B cell (primary cell): Measurements from ENCODE around the gene ADAMTS20. TPM values are rescaled to one million over a fixed set of nuclear protein-coding genes. Genes with fewer than 3 reads are reported as not detected.

Source experiments
- ATAC-seq: fragments of 200-7000 bp; cut with Tn5 transposase; one replicate; pipeline ENCODE4 v1.10.0; 2021; ENCODE audit warnings: low read depth, mild to moderate bottlenecking, moderate number of reproducible peaks, moderate library complexity
- CTCF ChIA-PET: fragments of 350-600 bp; sonication (Branson Sonifier 250); formaldehyde crosslinking; loops from one replicate; lab custom pipeline; 2021; ENCODE audit warnings: antibody characterized with exemption, inconsistent platforms; lab: Charles Lee
- POLR2A ChIA-PET: fragments of 350-600 bp; sonication (Branson Sonifier 250); formaldehyde crosslinking; loops from one replicate; lab custom pipeline; 2021; ENCODE audit warnings: antibody characterized with exemption; lab: Charles Lee
- DNase-seq: peaks from one replicate; pipeline ENCODE4 v3.0.0; 2013
- H2AFZ ChIP-seq: 2 replicates; pipeline ENCODE4 v1.6.1; 2012; ENCODE audit warnings: mild to moderate bottlenecking, low read depth, low read length; ENCODE audit not compliant: insufficient read depth, poor library complexity, severe bottlenecking
- H3K27ac ChIP-seq, 2 donors: 1 replicate in 1 of 2; 2 replicates in 1 of 2; pipeline ENCODE4 v1.5.1; 2012 to 2013; ENCODE audit warnings: low read length in 2 of 2, mild to moderate bottlenecking in 2 of 2, moderate library complexity in 1 of 2
- H3K27me3 ChIP-seq, 4 experiments: fragments of 200-600 bp in 1 of 4; sonication (generic) in 1 of 4; replicated peaks in 1 of 4; 1 replicate in 2 of 4; 2 replicates in 2 of 4; pipeline versions ENCODE4 v1.6.1 to v1.7.0; 2013 to 2016; ENCODE audit warnings: low read length in 3 of 4, mild to moderate bottlenecking in 2 of 4, mixed read lengths in 1 of 4, moderate library complexity in 1 of 4; ENCODE audit not compliant: insufficient read depth in 4 of 4, control insufficient read depth in 3 of 4; ENCODE audit errors: control extremely low read depth in 1 of 4
- H3K36me3 ChIP-seq, 2 experiments: replicated peaks in 1 of 2; 1 replicate in 1 of 2; 2 replicates in 1 of 2; pipeline versions ENCODE4 v1.6.1 to v1.7.1; 2013; ENCODE audit warnings: low read length in 1 of 2; ENCODE audit not compliant: insufficient read depth in 2 of 2, control insufficient read depth in 1 of 2; ENCODE audit errors: control extremely low read depth in 1 of 2, extremely low read depth in 1 of 2
- H3K4me1 ChIP-seq, 2 donors: fragments of 200-600 bp in 1 of 2; sonication (generic) in 1 of 2; 1 replicate in 1 of 2; 2 replicates in 1 of 2; pipeline versions ENCODE4 v1.5.1 to v1.6.1; 2013 to 2017; ENCODE audit warnings: low read length in 2 of 2; ENCODE audit not compliant: control insufficient read depth in 2 of 2, insufficient read depth in 2 of 2
- H3K4me2 ChIP-seq: replicated peaks from 2 replicates; pipeline ENCODE3; 2012; ENCODE audit warnings: mild to moderate bottlenecking, low read depth, low read length; ENCODE audit not compliant: poor library complexity, severe bottlenecking
- H3K4me3 ChIP-seq, 5 experiments: fragments of 200-600 bp in 1 of 5; sonication (generic) in 1 of 5; 1 replicate in 3 of 5; 2 replicates in 2 of 5; pipeline versions ENCODE4 v1.5.1 to v1.7.0; 2011 to 2016; ENCODE audit warnings: low read length in 4 of 5, mild to moderate bottlenecking in 4 of 5, low read depth in 2 of 5, control low read depth in 1 of 5, moderate library complexity in 1 of 5; ENCODE audit not compliant: insufficient read depth in 1 of 5; ENCODE audit errors: control extremely low read depth in 1 of 5, extremely low read depth in 1 of 5
- H3K79me2 ChIP-seq: fragments of 200-600 bp; sonication (generic); one replicate; pipeline ENCODE4 v1.6.0; 2016; ENCODE audit warnings: low read length; ENCODE audit not compliant: control insufficient read depth, insufficient read depth
- H3K9ac ChIP-seq: fragments of 200-600 bp; sonication (generic); 2 replicates; pipeline ENCODE4 v1.6.1; 2017; ENCODE audit warnings: mild to moderate bottlenecking, low read length, moderate library complexity
- H3K9me3 ChIP-seq, 3 donors: one replicate each; pipeline versions ENCODE4 v1.6.1 to v1.7.1; 2013; ENCODE audit warnings: low read length in 2 of 3; ENCODE audit not compliant: control insufficient read depth in 2 of 3, insufficient read depth in 1 of 3; ENCODE audit errors: control extremely low read depth in 1 of 3
- H4K20me1 ChIP-seq: 2 replicates; pipeline ENCODE4 v1.6.0; 2012; ENCODE audit warnings: mild to moderate bottlenecking, low read length; ENCODE audit not compliant: insufficient read depth, control insufficient read depth, poor library complexity, severe bottlenecking
- H3K27ac Mint-ChIP-seq: one replicate; pipeline ENCODE4 v1.8.0; 2021; ENCODE audit warnings: mixed read lengths
- H3K27me3 Mint-ChIP-seq: one replicate; pipeline ENCODE4 v1.8.0; 2021; ENCODE audit warnings: mixed read lengths
- H3K4me1 Mint-ChIP-seq: one replicate; pipeline ENCODE4 v1.8.0; 2021; ENCODE audit warnings: mixed read lengths
- H3K4me3 Mint-ChIP-seq: one replicate; pipeline ENCODE4 v1.8.0; 2021; ENCODE audit warnings: mixed read lengths
- H3K9me3 Mint-ChIP-seq: one replicate; pipeline ENCODE4 v1.8.0; 2022; ENCODE audit warnings: mixed read lengths; ENCODE audit not compliant: insufficient read depth
- EZH2 ChIP-seq: IDR thresholded peaks from 2 replicates; pipeline ENCODE4 v1.6.1; 2012; ENCODE audit warnings: borderline replicate concordance, low read depth, mild to moderate bottlenecking, moderate library complexity, low read length; ENCODE audit not compliant: insufficient read depth, poor library complexity, severe bottlenecking
- WGBS: methylation state at CpG from one replicate; pipeline ENCODE4 v1.1.5; 2013; ENCODE audit warnings: missing lambda C conversion rate; ENCODE audit not compliant: insufficient coverage; 5-methylcytosine and 5-hydroxymethylcytosine counted together
- intact Hi-C: fragments of 100-400 bp; cut with micrococcal nuclease; formaldehyde crosslinking; loops from one replicate; pipeline ENCODE4 v1.10.0; 2022
- polyA plus RNA-seq: library from polyadenylated mRNA; depleted of rRNA; stranded (reverse); fragments of >200 nt; gene quantifications from 2 replicates; pipeline ENCODE4 v1.2.3, GENCODE V29; 2012
- total RNA-seq, 2 donors: library from RNA; stranded (reverse); fragments of 120-200 nt in 1 of 2; gene quantifications; 1 replicate in 1 of 2; 2 replicates in 1 of 2; pipeline versions ENCODE4 v1.2.3 to v1.2.4, GENCODE V29; 2013 to 2022
- TF ChIP-seq, protein P1 (sequence below): fragments of 200-600 bp; IDR thresholded peaks from one replicate; pipeline ENCODE4 v1.8.0; 2022; ENCODE audit warnings: antibody characterized with exemption, mild to moderate bottlenecking

The ADAMTS20 gene
- total and polyA plus RNA-seq, 2 donors (not counting 1 experiment from before 2014, with no cell fraction given) = not detected

DNA sequence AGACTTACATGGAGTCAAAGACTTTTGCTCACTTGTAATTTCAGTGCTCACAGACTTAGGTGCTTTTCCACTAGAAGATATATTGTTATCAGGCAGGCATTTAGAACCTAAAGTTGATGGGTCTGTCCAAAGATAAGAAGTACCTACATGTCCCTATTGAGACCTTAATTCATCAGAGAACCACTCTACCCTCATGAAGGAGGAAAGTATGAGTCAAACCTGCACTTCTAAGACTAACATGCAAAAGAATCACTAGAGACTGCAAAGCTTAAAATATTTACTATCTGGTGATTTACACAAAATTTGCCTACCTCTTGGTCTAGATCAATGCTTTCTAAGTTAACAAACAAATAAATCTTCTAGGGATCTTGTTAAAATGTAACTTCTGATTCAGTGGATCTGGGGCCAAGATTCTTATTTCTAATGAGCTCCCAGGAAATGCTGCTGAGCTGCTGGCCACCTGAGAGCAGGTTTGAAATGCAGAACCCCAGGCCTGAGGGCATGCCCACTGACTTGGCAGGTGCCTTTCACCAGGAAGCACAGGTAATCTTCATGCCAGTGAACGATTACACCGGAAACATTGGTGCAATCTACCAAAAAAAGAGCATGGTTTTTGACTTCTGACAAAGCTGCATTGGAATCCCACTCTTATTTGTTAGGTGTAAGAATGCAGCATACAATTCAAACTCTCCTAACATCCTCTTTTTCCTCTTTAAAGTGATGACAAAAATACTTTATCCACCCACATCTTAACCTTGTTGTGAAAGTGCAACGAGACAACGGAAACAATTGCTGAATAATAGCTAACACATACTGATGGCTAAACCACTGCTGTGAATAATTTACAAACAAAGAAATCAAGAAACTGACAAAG is 214.2 kb downstream of the ADAMTS20 start:
- TF ChIP-seq, protein P1, sequence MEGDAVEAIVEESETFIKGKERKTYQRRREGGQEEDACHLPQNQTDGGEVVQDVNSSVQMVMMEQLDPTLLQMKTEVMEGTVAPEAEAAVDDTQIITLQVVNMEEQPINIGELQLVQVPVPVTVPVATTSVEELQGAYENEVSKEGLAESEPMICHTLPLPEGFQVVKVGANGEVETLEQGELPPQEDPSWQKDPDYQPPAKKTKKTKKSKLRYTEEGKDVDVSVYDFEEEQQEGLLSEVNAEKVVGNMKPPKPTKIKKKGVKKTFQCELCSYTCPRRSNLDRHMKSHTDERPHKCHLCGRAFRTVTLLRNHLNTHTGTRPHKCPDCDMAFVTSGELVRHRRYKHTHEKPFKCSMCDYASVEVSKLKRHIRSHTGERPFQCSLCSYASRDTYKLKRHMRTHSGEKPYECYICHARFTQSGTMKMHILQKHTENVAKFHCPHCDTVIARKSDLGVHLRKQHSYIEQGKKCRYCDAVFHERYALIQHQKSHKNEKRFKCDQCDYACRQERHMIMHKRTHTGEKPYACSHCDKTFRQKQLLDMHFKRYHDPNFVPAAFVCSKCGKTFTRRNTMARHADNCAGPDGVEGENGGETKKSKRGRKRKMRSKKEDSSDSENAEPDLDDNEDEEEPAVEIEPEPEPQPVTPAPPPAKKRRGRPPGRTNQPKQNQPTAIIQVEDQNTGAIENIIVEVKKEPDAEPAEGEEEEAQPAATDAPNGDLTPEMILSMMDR = no peak
- TF ChIP-seq EZH2 = no peak
- no peak overlapping the region for H3K4me3 ChIP-seq
- H2AFZ ChIP-seq = peak overlapping the region; percentile 8
- Mint-ChIP-seq H3K4me3 (no peak overlapping the region), H3K27ac (no peak overlapping the region), H3K9me3 (no peaks in the 10 kb centered on the region), H3K4me1 (peaks cover 2% of the 10 kb centered on the region), H3K27me3 (no peaks in the 10 kb centered on the region)
- no peaks in the 10 kb centered on the region for H3K9me3 ChIP-seq
- intact Hi-C loops = loop anchor here (2.0 kb wide), 1 partner anchor 545 kb away; no protein-coding TSS in a partner anchor
- no peak overlapping the region for H3K4me2 ChIP-seq
- ATAC-seq (no peak), DNase-seq (no peak)
- 69% methylated on average over 2 of the region's 4 CpGs for WGBS
- peaks cover 0 to 3% of the 10 kb centered on the region in 2 donors for H3K4me1 ChIP-seq
- no peaks in the 10 kb centered on the region for H3K27me3 ChIP-seq
- H3K36me3 ChIP-seq = no peaks in the 10 kb centered on the region
- no peaks in the 10 kb centered on the region for H4K20me1 ChIP-seq
- no peaks in the 10 kb centered on the region for H3K79me2 ChIP-seq
- ChIA-PET POLR2A (no interaction called here), CTCF (interaction anchor here (0.6 to 1.5 kb wide), 2 partner anchors 9 to 854 kb away, joined by 4 read pairs; no protein-coding TSS in a partner anchor)
- H3K27ac ChIP-seq = no peak overlapping the region
- no peak overlapping the region for H3K9ac ChIP-seq
